PC-3 (cell line): ENCODE measurements around the gene SESN1.
"Not testable (repeated sequence)": the region's sequence is repeated elsewhere in the genome, so short reads cannot be mapped to it uniquely, and the experiment has no call there.

Source experiments
- EZH2 ChIP-seq: fragments of 300-600 bp; sonication (generic); IDR thresholded peaks from one replicate; pipeline ENCODE4 v1.6.1; 2017; ENCODE audit warnings: antibody characterized with exemption, mild to moderate bottlenecking, low read length; ENCODE audit not compliant: unreplicated experiment
- EZH2phosphoT487 ChIP-seq: fragments of 300-600 bp; sonication (generic); IDR thresholded peaks from 2 replicates; pipeline ENCODE4 v1.6.1; 2018; ENCODE audit warnings: mild to moderate bottlenecking, antibody characterized with exemption, low read length, borderline replicate concordance
- TF ChIP-seq, protein P1 (sequence below): fragments of 300-600 bp; sonication (generic); conservative IDR thresholded peaks from 2 replicates; pipeline ENCODE4 v1.5.1; 2017; ENCODE audit warnings: antibody characterized with exemption, low read depth, mild to moderate bottlenecking, low read length

- TF ChIP-seq, protein P1, sequence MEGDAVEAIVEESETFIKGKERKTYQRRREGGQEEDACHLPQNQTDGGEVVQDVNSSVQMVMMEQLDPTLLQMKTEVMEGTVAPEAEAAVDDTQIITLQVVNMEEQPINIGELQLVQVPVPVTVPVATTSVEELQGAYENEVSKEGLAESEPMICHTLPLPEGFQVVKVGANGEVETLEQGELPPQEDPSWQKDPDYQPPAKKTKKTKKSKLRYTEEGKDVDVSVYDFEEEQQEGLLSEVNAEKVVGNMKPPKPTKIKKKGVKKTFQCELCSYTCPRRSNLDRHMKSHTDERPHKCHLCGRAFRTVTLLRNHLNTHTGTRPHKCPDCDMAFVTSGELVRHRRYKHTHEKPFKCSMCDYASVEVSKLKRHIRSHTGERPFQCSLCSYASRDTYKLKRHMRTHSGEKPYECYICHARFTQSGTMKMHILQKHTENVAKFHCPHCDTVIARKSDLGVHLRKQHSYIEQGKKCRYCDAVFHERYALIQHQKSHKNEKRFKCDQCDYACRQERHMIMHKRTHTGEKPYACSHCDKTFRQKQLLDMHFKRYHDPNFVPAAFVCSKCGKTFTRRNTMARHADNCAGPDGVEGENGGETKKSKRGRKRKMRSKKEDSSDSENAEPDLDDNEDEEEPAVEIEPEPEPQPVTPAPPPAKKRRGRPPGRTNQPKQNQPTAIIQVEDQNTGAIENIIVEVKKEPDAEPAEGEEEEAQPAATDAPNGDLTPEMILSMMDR: not testable (repeated sequence)
- TF ChIP-seq EZH2phosphoT487, EZH2: not testable (repeated sequence)
Observed at GRCh38 chr6:109135600-109135999, 41.0 kb upstream of the SESN1 start.
